Stimulated activated CD8-positive, alpha-beta memory T cell treated with anti-CD3 and anti-CD28 coated beads, Interleukin-7, amount 100 ng/mL, for 48 hours (primary cell): ENCODE data around the gene FDCSP.
"Not testable (repeated sequence)": the region's sequence is repeated elsewhere in the genome, so short reads cannot be mapped to it uniquely, and the experiment has no call there.

Source experiments
- DNase-seq, 2 donors: peaks; one replicate each; pipeline ENCODE4 v3.0.0-alpha.2; 2020; ENCODE audit warnings: low read depth in 1 of 2; ENCODE audit errors: extremely low read depth in 1 of 2

Gene FDCSP

DNA sequence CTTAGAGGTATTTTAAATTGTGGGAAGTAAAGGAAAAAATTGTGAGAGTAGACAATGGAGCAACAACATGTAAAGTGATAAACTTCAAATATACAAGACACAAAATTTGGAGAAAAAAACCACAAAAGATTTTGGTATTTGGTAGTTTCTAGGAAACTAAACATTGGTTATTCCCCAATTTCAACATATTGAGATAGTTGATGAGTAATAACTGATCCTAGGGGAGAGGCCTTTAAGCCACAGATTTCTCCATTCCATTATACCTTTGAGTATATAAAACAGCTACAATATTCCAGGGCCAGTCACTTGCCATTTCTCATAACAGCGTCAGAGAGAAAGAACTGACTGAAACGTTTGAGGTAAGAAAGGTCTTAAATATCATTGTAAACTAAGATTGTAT, at the start of gene FDCSP:
TSS of gene FDCSP (plus strand) at position 301 of the 400 bp plus-strand sequence. CDS start 5,071 bp downstream, outside the sequence.
- no peak for DNase-seq

GRCh38 chr4:70177090-70177489, 48.8 kb upstream of the FDCSP start:
- no peak for DNase-seq

- DNase-seq = no peak
Observed at GRCh38 chr4:70178075-70178660, 47.8 kb upstream of the FDCSP start.

GRCh38 chr4:70179811-70180210, 46.1 kb upstream of the FDCSP start:
- no peak for DNase-seq

DNA sequence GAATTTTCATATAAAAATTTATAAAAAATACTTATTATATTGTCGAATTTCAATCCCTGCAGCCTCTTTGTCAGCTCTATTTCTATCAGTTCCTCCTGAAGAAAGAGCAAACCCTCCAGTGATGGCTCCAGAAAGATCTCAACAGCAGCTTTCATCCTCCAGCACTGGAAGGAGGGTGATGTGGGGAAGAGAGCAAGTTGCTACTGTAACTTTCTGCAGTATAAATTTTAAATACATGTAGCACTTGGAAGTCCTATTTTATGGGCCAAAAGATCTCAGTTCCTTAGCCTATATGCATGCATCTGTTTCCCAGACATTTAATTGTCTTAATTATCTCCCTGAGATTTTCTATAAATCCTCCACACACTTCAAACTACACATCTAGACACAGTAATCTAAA, 44.1 kb upstream of the FDCSP start:
- no peak for DNase-seq

GRCh38 chr4:70182517-70183167, 43.3 kb upstream of the FDCSP start:
- no peak for DNase-seq

GRCh38 chr4:70183168-70183939, 42.6 kb upstream of the FDCSP start:
- no peak for DNase-seq

DNA sequence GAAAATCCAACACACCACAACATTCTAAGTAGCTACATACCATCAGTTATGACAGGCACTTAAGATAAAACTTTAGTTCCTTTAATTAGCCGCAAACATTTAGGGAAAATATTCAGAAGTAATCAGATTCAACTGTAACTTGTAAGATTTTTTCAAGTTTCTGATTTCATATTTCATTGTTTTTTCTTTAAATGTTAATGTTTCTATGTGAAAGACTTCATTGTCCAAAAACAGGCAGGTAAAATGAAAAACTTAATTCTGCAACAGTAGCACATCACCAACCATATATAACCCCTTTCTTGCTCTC, 42.0 kb upstream of the FDCSP start:
- DNase-seq = no peak

DNA sequence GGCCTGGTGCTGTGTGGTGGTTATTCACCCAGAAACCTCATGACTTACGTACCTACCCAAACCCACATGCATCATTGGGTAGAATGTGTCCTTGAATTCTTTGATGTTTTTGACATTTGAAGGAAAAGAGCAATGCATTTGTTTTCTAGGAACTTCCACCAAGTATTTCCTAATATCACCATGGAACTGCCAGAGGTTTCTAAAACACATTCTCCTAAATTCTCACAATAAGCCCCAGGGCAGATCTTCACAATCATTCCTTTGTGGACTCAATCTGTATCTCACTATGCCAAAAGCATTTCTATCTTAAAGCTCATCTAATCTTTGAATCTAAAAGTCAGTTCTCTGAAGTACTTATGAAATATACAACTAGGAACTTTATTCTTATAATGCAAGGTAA, 38.7 kb upstream of the FDCSP start:
- DNase-seq = no peak

DNA sequence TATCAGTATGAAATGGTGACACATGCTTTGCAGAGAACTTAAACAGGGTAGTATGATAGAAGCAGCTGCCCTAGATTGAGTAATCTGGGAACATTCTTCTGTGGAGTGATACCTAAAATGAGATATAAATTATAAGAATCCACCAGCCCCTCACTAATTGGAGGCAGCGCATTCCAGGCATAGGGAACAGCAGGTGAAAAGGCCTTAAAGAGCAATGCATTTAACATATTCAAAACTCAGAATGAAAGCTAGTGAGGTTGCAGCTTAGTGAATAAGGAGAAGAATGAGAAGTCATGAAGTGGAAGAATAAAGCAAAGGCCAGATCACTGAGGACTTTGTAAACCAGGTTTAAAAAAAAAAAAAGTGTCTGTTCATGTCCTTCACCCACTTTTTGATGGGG, 35.3 kb upstream of the FDCSP start:
- no peak for DNase-seq

DNA sequence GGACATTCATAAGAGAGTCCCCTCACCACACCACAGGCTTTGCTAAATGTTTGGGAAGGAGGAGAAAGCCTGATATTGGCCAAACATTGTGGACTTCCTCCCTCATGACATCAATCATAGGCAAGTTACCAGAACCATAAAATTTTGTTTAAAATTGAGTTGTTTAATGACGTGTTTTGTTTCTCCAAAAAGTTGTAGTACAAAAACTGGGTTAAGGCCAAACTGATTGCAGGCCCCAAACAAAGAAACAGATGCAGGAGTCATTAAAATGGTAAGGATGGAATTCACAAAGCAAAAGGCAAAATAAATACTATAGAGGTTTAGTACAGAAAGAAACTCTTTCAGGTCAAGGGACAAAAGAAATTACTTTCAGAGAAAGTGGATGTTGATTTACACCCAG, 34.3 kb upstream of the FDCSP start:
- DNase-seq = no peak

- DNase-seq = no peak
Observed at GRCh38 chr4:70192895-70193294, 33.0 kb upstream of the FDCSP start.

DNA sequence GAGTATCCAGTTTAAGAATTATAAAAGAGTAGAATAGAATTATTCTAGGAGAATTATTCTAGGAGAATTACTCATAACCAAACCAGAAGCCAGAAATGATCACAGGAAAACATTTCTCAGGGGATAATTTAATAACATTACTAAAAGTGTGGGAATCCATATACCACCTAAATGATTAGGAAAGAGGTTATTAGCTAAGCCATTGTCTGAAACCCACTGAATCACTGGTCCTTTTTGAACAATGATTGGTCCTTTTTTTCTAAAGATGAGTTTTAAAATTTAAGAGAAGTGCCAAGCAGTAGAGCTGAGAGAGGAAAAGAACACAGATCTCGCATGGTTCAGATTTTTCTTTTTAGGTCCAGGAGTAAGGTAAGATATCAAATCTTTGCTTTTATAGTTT, 30.5 kb upstream of the FDCSP start, which contains the start of gene ODAM:
TSS of gene ODAM (plus strand) at position 301 of the 400 bp plus-strand sequence. CDS start 819 bp downstream, outside the sequence.
- no peak for DNase-seq

DNA sequence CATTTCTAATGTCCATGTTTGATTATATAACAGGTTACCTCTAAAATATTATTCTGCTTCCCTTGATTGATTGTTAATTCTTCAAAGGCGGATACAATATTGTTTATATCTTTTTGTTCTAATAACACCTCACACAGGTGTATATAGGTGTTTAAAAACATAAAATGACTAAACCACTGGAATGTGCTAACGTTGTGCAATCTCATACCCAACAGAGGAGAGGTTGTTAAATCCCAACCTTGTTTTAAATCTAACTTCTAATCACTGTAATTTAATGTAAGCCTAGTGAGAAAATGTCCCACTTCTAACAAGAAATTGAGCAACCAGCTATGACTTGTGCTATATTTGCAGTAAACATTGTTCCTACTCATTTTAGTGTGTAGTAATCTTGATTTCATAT, 29.1 kb upstream of the FDCSP start:
- no peak for DNase-seq

- no peak for DNase-seq
Observed at GRCh38 chr4:70197842-70198241, 28.1 kb upstream of the FDCSP start.

GRCh38 chr4:70203601-70204000, 22.3 kb upstream of the FDCSP start:
- DNase-seq = no peak

DNA sequence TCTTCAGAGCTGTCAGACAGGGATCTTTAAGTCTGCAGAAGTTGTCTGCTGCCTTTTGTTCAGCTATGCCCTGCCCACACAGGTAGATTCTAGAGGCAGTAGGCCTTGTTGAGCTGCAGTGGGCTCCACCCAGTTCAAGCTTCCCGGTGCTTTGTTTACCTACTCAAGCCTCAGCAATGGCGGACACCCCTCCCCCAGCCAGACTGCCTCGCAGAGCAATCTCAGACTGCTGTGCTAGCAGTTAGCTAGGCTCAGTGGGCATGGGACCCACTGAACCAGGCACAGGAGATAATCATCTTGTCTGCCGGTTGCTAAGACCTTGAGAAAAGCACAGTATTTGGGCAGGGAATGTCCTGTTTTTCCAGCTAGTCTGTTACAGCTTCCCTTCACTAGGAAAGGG, 13.2 kb upstream of the FDCSP start:
- not testable (repeated sequence) for DNase-seq

DNA sequence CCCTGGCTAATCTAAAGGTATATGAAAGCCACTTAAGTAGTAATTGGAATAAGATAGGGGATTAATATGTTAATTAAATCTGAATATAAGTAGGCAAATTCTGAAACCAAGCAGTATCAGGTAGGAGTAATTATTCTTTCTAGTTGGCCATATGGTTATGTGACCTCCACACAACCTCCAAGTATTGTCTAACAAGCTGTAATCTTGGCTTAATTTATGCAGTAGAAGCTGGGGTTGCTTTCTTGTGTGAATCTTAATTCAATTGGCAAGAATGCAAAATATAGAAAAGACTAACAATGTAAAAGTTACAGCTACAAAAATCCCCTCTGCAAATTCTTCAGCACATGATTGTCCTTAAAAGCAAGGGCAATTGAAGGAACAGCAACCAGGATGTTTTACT, 9.8 kb upstream of the FDCSP start:
- not testable (repeated sequence) for DNase-seq

GRCh38 chr4:70216550-70216949, 9.4 kb upstream of the FDCSP start:
- DNase-seq = not testable (repeated sequence)

GRCh38 chr4:70221389-70221788, 4.5 kb upstream of the FDCSP start:
- DNase-seq = not testable (repeated sequence)

DNA sequence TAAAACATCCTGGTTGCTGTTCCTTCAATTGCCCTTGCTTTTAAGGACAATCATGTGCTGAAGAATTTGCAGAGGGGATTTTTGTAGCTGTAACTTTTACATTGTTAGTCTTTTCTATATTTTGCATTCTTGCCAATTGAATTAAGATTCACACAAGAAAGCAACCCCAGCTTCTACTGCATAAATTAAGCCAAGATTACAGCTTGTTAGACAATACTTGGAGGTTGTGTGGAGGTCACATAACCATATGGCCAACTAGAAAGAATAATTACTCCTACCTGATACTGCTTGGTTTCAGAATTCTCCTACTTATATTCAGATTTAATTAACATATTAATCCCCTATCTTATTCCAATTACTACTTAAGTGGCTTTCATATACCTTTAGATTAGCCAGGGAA, 4.1 kb upstream of the FDCSP start:
- not testable (repeated sequence) for DNase-seq

DNA sequence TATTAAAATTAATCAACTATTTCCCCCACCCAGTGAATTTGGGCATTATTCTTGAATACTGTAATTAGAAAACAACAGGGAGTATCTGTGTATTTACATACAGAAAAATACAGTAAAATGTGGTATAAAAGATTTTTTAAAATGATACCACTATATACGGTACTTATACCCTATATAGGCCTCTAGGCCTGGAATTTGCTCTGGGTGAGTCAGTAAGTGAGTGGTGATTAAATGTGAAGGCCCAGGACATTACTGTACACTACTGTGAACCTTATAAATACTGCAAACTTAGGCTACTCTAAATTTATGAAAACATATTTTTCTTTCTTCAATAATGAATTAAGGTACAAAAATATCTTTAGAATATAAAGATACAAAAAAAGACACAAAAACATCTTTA, 10.2 kb downstream of the FDCSP start:
- no peak for DNase-seq
